ENCODE results near the gene PCSK6.
"Not testable (repeated sequence)": the region's sequence is repeated elsewhere in the genome, so short reads cannot be mapped to it uniquely, and the experiment has no call there.

The PCSK6 gene

DNA sequence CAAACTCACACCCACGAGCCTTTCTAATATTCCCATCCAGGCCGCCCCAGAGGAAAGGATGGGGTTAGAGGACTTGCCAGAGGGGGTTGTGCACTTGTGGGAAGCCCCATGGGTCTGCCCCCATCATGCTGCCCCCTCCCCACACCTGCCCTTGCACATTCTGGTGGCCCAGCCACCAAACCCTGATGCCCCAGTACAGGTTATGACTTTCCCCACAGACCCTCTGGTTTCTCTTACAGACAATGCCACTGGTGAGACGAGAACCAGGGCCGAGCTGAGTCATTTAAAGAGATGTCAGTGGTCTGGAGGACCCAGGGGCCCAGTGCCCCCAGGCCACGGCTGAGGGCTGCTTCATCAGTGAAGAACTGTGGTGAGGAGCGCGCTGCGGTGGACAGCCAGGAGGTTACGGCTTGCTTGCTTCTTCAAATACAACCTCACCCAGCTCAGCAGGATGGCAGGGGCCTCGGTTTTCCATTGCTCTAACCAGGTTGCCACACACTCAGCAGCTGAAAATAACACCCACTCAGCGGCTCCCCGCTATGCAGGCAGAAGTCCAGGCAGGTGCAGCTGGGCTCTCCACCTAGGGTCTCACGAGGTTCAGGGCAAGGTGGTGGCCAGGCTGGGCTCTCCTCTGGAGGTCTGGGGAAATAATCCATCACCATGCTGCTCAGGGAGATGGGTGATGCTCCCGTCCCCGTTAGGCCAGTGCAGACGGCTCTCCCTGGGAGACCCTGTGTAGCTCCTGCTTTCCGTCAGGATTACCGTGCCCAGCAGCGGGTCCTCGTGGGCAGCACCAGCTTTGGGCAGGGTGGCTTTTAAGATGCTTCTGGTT is 180.7 kb downstream of the PCSK6 start:
- DNase-seq (ENCODE audit: low read depth in 3 of 3): no peak

DNA sequence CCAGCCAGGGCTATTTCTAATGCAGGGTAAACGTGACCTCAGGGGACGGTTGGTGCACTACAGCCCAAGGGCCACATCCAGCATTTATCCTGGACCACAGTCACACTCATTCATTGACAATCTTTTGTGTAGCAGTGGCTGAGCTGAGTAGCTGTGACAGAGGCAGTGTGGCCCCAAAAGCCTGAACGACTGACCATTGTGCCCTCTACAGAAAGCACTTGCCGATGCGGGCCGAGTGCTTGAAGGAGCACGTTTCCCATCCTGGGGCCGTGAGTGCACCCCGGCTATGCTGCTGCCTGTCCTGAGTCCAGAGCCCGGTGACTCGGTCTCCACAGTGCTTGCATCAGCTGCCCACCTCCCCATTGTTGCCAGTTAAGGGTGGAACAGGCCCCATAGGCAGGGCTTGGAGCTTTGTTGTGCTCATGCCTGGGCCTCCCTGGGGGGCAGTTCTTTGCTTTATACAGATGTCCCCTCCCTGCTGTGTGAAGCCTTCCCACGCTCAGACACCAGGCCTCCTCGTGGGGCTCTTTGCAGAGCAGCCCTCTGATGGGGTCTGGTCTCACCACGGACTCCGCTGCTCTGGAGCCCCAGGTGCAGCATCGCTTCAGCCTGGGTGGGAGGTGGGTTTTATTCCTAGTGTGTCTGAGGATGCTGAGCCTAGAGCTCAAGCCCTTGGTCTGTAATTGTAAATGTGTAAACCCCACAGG is 181.5 kb downstream of the PCSK6 start:
- no peak for DNase-seq (ENCODE audit: low read depth in 3 of 3)

DNA sequence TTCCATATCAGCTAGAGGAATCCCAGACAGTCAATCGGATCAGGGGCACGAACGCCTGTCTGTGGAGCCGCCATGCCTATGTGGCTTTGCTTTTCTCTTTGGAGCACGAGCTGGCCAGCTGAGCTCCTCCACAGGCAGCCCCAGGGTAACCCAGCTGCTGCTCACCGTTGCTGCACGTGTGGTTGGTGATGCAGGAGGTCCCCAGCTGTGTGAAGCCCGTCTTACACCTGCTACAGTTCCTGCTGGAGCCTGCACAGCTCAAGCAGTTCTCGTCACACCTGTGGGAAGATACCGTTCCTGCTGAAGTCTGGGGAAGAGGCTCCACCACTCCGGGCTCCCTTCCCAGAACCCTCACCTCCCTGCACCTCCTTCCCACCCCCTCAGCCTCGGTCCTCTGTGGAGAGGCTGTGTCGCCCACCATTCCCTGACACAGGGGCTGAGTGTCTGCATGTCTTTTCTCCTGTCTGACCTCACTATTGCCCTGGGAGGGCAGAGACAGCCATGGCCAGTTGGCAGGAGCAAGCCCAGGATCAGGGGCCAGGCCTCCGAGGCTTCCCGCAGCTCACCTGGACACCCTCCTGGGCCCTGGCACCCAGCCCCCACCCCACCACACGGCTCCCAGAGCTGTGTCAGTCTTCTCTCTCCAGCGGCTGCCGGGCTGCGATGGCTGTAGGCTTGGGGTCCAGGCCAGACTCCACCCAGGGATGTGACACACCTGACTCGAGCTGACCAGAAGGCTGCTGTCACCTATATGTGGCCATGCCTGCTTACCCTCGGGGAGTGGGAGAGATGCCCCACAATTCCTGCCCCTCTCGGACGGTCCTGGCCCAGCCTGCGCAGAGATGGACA is 182.2 kb downstream of the PCSK6 start:
- no peak for DNase-seq (ENCODE audit: low read depth in 3 of 3)

DNA sequence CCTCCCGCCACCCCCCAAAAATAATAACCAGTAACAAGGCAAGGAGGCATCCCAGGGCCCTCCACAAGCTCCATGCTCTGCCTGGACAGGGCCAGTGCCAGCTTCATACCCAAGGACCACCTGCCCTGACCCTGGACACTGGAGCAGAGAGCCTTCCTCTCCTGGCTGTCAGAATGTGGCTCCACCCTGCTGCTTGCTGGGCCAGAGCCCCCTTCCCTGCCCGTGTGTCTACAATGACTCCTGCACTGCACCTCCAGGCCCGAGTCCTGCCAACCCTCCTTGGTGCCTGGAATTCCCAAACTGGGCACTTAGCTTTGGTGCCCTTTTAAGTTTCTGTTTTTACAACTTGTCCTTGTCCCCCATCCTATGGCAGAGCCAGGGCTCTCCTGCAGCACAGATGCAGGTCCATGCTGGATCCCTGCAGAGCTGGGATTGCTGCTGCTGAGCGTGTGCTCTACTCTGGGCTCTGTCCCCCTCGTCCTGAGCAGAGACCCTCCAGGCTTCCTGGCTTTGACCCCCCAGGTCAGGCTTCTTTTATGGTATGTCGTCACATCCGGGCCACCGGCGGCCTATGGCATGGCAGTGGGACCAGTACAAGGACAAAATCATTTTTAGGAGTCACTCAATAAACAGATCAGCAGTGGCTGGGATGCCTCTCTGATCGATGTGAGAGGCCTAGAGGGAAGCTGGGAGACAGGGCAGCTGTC is 183.0 kb downstream of the PCSK6 start:
- DNase-seq (ENCODE audit: low read depth in 3 of 3): no peak

GRCh38 chr15:101305820-101306255 is 183.7 kb downstream of the PCSK6 start:
- DNase-seq (ENCODE audit: low read depth in 3 of 3): no peak

- DNase-seq (ENCODE audit: low read depth in 3 of 3): no peak
Observed at GRCh38 chr15:101303408-101303807, 186.1 kb downstream of the PCSK6 start.

- no peak for DNase-seq (ENCODE audit: low read depth in 3 of 3)
Observed at GRCh38 chr15:101296418-101297405, 192.8 kb downstream of the PCSK6 start.

DNA sequence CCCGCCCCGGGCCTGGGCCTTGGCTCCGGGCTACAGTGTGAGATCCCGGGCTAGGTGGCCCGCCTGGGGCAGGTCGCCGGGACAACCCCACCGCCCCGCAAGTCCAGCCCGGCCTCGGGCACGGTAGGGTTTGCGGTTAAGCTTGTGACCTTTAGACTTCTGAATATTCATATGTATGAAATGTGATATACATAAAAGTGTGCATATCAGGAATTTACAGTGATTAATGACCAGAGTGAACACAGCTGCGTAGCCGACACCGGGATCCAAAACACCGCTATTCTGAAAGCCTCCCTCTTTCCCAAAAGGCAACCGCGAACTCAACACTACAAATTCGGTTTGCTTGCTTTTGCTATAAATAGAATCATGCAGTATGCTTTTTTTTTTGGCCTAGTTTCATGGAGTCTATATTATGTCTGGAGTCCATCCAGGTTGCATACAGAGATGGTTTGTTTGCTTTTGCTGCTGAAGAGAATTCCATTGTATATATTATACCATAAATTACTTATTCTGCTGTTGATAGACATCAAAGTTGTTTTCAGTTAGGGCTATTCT is 193.8 kb downstream of the PCSK6 start:
- no peak for DNase-seq (ENCODE audit: low read depth in 3 of 3)

- DNase-seq (ENCODE audit: low read depth in 3 of 3): peak; percentile 94 to 97 (median 96)
Observed at GRCh38 chr15:101294731-101295606, 194.5 kb downstream of the PCSK6 start, which contains the start of gene SNRPA1. TSS of gene SNRPA1 (minus strand) at chr15:101295248. CDS start at chr15:101295178, 70 bp downstream.

DNA sequence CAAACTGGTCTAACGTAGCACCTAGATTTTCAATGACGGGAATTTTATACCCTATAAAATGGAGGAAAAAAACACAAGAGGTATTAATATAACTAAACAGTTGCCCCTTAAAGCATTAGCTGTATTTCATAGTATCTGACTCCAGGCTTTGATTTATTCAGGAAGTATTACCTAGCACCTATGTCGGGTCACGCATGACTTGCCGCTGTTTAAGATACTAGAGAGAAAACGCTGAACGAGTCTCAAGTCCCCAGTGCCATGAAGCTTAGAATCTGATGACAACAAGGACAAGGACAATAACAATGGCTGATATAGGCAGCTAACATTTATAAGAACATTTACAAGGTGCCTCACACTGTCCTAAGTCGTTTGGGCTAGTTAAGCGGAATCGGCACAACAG is 196.4 kb downstream of the PCSK6 start:
- DNase-seq (ENCODE audit: low read depth in 3 of 3): no peak

DNA sequence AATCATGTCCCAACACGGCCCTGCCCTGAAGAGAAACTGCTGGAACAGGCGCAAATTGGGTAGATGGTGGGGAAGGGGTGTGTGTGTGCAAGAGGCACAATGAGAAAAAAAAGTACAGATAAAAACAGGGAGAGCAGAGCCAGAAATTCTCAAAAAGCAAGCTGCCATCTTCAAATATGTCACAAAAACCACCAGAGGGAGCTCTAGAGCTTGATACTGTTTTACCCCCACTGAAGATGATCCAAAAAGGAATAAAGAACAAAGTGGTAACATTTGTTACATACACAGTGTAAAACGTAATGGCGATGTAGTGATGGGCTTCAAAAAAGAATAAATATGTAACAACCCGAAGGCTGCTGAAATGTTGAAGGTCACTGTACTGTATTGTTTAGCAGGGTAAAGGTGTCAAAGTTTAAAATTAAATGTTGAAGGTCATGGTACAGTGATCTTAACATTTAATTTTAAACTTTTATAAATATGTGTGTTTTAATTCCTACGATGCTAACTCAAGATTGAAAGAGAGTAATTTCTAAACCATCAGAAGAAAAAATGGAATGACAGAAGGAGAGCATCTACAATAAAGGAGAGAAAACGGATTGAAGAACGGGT is 200.5 kb downstream of the PCSK6 start:
- DNase-seq (ENCODE audit: low read depth in 3 of 3): no peak

DNA sequence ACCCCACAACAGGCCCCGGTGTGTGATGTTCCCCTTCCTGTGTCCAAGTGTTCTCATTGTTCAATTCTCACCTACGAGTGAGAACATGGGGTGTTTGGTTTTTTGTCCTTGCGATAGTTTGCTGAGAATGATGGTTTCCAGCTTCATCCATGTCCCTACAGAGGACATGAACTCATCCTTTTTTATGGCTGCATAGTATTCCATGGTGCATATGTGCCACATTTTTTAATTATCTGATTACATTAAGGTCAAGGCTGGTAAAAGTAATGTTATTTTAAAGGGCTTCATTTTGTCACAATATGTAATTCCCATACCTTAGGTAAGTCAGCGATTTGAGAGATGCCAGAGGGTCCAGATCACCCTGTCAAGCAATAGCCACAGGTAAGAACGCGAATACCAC is 202.2 kb downstream of the PCSK6 start:
- DNase-seq (ENCODE audit: low read depth in 3 of 3): not testable (repeated sequence)

DNA sequence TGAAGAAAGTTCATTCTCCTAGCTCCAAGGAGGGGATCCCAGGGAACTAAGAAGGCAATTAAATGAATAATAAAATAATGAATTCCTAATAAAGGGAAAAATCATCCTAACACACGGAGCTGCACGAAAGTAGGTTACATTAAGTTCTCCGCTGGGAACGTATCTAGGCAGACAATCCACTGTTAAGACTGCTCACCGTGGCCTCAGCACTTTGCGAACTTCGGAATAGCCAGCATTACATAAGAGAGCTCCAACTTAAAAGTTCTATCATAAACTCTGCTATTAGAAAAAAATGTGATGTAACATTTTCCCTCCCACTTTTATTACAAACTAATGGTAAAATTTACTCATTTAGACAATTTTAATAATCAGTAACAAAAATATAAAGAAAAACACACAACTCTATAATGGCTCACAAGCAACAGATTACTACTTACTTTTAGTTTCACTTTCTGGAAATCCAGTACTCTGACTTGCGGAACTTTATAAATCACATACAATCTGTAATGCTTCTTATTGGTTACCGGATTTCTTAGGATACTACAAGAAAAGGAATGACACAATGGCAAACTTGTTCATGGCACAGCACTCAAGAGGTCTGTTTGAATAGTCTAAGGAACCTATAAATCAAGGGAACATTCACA is 202.9 kb downstream of the PCSK6 start:
- no peak for DNase-seq (ENCODE audit: low read depth in 3 of 3)

DNA sequence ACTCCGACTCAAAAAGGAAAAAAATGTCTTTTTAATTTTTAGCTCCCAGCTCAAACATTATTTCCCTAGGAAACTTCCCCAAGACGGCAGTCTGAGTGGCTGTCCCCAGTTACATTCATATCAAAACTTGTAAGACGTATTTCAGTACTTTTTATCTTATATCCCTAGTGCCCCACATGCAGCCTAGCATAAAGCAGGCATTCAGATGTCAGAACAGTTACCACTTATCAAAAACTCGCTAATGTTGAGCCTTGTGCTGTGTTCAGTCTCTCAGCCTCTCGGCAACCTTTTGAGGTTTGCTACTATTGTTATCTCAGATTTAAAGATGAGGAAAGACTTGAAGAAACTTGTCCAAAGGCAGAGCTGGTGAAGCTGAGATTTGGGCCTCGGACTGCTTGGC is 205.6 kb downstream of the PCSK6 start:
- DNase-seq (ENCODE audit: low read depth in 3 of 3): no peak

- no peak for DNase-seq (ENCODE audit: low read depth in 3 of 3)
Observed at GRCh38 chr15:101280007-101280406, 209.5 kb downstream of the PCSK6 start.

- DNase-seq (ENCODE audit: low read depth in 3 of 3): no peak
Observed at GRCh38 chr15:101277943-101278564, 211.5 kb downstream of the PCSK6 start.

DNA sequence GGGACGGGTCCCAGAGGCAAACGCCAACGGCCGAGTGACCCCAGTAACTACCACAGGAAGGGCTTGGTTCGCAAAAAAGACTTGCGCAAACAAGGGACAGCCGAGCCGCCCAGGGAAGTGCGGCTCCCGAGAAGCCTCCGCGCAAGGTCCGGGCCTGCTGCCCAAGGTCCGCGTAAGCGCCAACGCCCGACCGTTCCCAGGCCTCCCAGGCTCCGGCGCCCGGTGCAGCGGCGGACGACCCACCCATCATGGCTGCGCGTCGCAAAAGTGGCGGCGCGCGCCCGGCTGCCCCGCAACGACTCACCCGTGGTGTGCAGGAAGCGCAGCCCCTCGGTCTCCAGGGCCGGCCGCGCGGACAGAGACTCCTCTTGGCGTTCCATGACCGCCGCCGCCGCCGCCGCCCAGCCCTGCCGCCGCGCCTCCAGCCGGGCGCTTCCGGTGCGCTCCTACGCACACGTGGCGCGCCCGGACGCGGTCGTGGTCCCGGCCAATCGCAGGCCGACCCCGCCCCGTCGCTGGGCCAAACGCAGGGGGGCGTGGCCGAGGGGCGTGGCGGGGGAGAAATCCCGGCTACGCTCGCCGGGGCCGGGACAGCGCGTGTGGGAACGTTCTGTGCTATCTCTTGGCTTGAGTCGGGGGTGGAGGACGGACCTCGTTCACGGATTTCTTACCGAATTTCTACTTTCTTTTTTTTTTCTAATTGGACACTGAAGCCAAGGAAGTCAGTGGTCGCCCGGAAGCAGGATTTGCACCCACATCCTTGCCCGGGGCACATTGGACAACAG is 212.3 kb downstream of the PCSK6 start, which contains the start of gene SELENOS:
Gene SELENOS (minus strand): TSS at position 448 of the 785 bp plus-strand sequence. CDS start 68 bp downstream, at position 380.
- peak; percentile 77 to 85 (median 79) for DNase-seq (ENCODE audit: low read depth in 3 of 3)
